H7 (cell line): ENCODE data around the gene NCKAP5. TPM values are rescaled to one million over a fixed set of nuclear protein-coding genes. Genes with fewer than 3 reads are reported as not detected.
A peak's percentile ranks its signal among the peaks of the same experiment; 100 is the strongest.
"Not testable (repeated sequence)": the region's sequence is repeated elsewhere in the genome, so short reads cannot be mapped to it uniquely, and the experiment has no call there.

Source experiments
- DNase-seq: peaks from one replicate; pipeline ENCODE4 v3.0.0; 2012
- H3K27me3 ChIP-seq: 2 replicates; pipeline ENCODE4 v1.6.0; 2011; ENCODE audit warnings: mild to moderate bottlenecking, low read length; ENCODE audit not compliant: control insufficient read depth, insufficient read depth
- H3K36me3 ChIP-seq: replicated peaks from 2 replicates; pipeline ENCODE4 v1.5.1; 2011; ENCODE audit warnings: low read length; ENCODE audit not compliant: control insufficient read depth, insufficient read depth
- H3K4me3 ChIP-seq: 2 replicates; pipeline ENCODE4 v1.5.1; 2011; ENCODE audit warnings: low read depth, mild to moderate bottlenecking, control low read depth, low read length, moderate library complexity; ENCODE audit not compliant: insufficient read depth
- total RNA-seq: library from RNA; depleted of rRNA; stranded (reverse); fragments of >200 nt; shearing (Covaris generic); gene quantifications from 2 replicates; pipeline ENCODE4 v1.2.3, GENCODE V29; 2014

The NCKAP5 gene
- total RNA-seq, 1 experiment from 2014 or later = 0.55 TPM

GRCh38 chr2:133522204-133522603, 46.1 kb downstream of the NCKAP5 start:
- H3K4me3 ChIP-seq = no peak overlapping the region
- peaks cover 55% of the 10 kb centered on the region for H3K27me3 ChIP-seq

GRCh38 chr2:133521146-133521745, 47.0 kb downstream of the NCKAP5 start:
- Histone ChIP-seq H3K36me3 (no peaks in the 10 kb centered on the region), H3K4me3 (no peak overlapping the region), H3K27me3 (peaks cover 50% of the 10 kb centered on the region)
- DNase-seq = no peak

More at GRCh38 chr2:133522204-133522603, 46.1 kb downstream of the NCKAP5 start:
- no peak for DNase-seq
- no peaks in the 10 kb centered on the region for H3K36me3 ChIP-seq

- peak; percentile 17 for DNase-seq
- H3K36me3 ChIP-seq, H3K4me3 ChIP-seq: not testable (repeated sequence)
- peaks cover 41% of the 10 kb centered on the region for H3K27me3 ChIP-seq
Measured at GRCh38 chr2:133519677-133520076, 48.6 kb downstream of the NCKAP5 start.

GRCh38 chr2:133518700-133519344, 49.4 kb downstream of the NCKAP5 start:
- Histone ChIP-seq H3K36me3 (no peaks in the 10 kb centered on the region), H3K4me3 (no peak overlapping the region), H3K27me3 (peaks cover 33% of the 10 kb centered on the region)
- no peak for DNase-seq

GRCh38 chr2:133517876-133518275, 50.4 kb downstream of the NCKAP5 start:
- Histone ChIP-seq H3K27me3 (peaks cover 27% of the 10 kb centered on the region), H3K4me3 (no peak overlapping the region), H3K36me3 (no peaks in the 10 kb centered on the region)
- DNase-seq = no peak

- Histone ChIP-seq H3K27me3 (peaks cover 13% of the 10 kb centered on the region), H3K4me3 (no peak overlapping the region), H3K36me3 (no peaks in the 10 kb centered on the region)
- DNase-seq = no peak
Measured at GRCh38 chr2:133516405-133517026, 51.7 kb downstream of the NCKAP5 start.

GRCh38 chr2:133515271-133515670, 53.0 kb downstream of the NCKAP5 start:
- peaks cover under 1% of the 10 kb centered on the region; the same call in 1 of the 2 replicates for H3K27me3 ChIP-seq
- no peaks in the 10 kb centered on the region for H3K36me3 ChIP-seq
- DNase-seq = no peak
- H3K4me3 ChIP-seq = no peak overlapping the region

- Histone ChIP-seq H3K36me3 (no peaks in the 10 kb centered on the region), H3K27me3 (no peaks in the 10 kb centered on the region), H3K4me3 (no peak overlapping the region)
- DNase-seq = no peak
Measured at GRCh38 chr2:133513893-133514292, 54.4 kb downstream of the NCKAP5 start.

GRCh38 chr2:133512121-133512520, 56.1 kb downstream of the NCKAP5 start:
- Histone ChIP-seq H3K4me3 (no peak overlapping the region), H3K27me3 (no peaks in the 10 kb centered on the region; the same call in 1 of the 2 replicates), H3K36me3 (no peaks in the 10 kb centered on the region)
- no peak for DNase-seq

- Histone ChIP-seq H3K4me3 (no peak overlapping the region), H3K27me3 (no peaks in the 10 kb centered on the region; the same call in 1 of the 2 replicates), H3K36me3 (no peaks in the 10 kb centered on the region)
- DNase-seq = no peak
Measured at GRCh38 chr2:133511679-133512078, 56.6 kb downstream of the NCKAP5 start.

- H3K27me3 ChIP-seq = no peaks in the 10 kb centered on the region; the same call in 1 of the 2 replicates
- no peaks in the 10 kb centered on the region for H3K36me3 ChIP-seq
- no peak overlapping the region for H3K4me3 ChIP-seq
- no peak for DNase-seq
Measured at GRCh38 chr2:133509777-133510176, 58.5 kb downstream of the NCKAP5 start.

- H3K4me3 ChIP-seq = no peak overlapping the region
- no peaks in the 10 kb centered on the region; the same call in 1 of the 2 replicates for H3K27me3 ChIP-seq
- DNase-seq = no peak
- H3K36me3 ChIP-seq = no peaks in the 10 kb centered on the region
Measured at GRCh38 chr2:133508546-133509165, 59.6 kb downstream of the NCKAP5 start.

- no peak overlapping the region for H3K4me3 ChIP-seq
- H3K36me3 ChIP-seq = no peaks in the 10 kb centered on the region
- DNase-seq = no peak
- no peaks in the 10 kb centered on the region; the same call in 1 of the 2 replicates for H3K27me3 ChIP-seq
Measured at GRCh38 chr2:133506996-133507395, 61.3 kb downstream of the NCKAP5 start.

- Histone ChIP-seq H3K4me3 (no peak overlapping the region), H3K36me3 (no peaks in the 10 kb centered on the region), H3K27me3 (no peaks in the 10 kb centered on the region; the same call in 1 of the 2 replicates)
- no peak for DNase-seq
Measured at GRCh38 chr2:133504566-133505505, 63.4 kb downstream of the NCKAP5 start.
